Stimulated activated CD4-positive, alpha-beta T cell treated with anti-CD3 and anti-CD28 coated beads, Interleukin-15, amount 100 ng/mL, for 48 hours (primary cell): ENCODE results near the gene ITGA2B.
A peak's percentile ranks its signal among the peaks of the same experiment; 100 is the strongest.
"Not testable (repeated sequence)": the region's sequence is repeated elsewhere in the genome, so short reads cannot be mapped to it uniquely, and the experiment has no call there.

Experiments
- DNase-seq, 2 donors: peaks; one replicate each; pipeline ENCODE4 v3.0.0-alpha.2; 2020; ENCODE audit warnings: low read depth in 2 of 2

ITGA2B gene

DNA sequence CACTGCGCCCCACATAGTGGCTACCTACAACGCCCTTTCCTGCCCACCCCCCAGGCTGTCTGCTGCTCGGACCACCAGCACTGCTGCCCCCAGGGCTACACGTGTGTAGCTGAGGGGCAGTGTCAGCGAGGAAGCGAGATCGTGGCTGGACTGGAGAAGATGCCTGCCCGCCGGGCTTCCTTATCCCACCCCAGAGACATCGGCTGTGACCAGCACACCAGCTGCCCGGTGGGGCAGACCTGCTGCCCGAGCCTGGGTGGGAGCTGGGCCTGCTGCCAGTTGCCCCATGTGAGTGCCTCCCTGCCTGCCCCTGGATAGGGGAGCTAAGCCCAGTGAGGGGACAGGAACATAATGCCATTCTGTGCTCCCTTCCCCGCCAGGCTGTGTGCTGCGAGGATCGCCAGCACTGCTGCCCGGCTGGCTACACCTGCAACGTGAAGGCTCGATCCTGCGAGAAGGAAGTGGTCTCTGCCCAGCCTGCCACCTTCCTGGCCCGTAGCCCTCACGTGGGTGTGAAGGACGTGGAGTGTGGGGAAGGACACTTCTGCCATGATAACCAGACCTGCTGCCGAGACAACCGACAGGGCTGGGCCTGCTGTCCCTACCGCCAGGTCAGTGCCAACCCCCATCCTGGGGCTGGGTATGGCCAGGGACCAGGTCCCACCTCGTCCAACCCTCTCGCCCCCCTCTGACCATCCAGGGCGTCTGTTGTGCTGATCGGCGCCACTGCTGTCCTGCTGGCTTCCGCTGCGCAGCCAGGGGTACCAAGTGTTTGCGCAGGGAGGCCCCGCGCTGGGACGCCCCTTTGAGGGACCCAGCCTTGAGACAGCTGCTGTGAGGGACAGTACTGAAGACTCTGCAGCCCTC is 37.3 kb downstream of the ITGA2B start:
- DNase-seq, result no peak

DNA sequence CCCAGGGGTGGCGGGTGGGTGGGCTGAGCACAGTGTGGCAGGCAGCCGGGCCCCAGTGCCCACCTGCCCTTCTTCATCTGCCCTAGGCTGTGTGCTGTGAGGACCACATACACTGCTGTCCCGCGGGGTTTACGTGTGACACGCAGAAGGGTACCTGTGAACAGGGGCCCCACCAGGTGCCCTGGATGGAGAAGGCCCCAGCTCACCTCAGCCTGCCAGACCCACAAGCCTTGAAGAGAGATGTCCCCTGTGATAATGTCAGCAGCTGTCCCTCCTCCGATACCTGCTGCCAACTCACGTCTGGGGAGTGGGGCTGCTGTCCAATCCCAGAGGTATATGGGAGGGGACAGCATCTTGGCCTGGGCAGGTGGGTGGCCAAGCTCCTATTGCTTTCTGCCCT is 38.0 kb downstream of the ITGA2B start:
- DNase-seq, result no peak

DNA sequence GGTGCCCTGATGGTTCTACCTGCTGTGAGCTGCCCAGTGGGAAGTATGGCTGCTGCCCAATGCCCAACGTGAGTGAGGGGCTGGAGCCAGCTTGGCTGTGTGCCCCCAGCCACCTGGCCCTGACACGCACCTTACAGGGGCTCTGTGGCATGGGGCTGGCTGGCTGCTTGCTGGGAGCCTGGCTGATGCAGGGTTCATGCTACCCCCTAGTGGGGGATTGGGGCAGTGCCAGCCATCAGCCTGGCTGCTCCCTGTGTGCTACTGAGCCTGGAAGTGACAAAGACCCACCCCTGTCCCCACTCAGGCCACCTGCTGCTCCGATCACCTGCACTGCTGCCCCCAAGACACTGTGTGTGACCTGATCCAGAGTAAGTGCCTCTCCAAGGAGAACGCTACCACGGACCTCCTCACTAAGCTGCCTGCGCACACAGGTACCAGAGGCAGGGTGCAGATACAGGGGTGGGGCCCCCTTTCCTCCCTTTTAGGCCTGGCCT is 38.7 kb downstream of the ITGA2B start:
- peak; percentile 47 to 64 for DNase-seq

GRCh38 chr17:44349553-44350070 is 39.8 kb downstream of the ITGA2B start:
- DNase-seq, result no peak

DNA sequence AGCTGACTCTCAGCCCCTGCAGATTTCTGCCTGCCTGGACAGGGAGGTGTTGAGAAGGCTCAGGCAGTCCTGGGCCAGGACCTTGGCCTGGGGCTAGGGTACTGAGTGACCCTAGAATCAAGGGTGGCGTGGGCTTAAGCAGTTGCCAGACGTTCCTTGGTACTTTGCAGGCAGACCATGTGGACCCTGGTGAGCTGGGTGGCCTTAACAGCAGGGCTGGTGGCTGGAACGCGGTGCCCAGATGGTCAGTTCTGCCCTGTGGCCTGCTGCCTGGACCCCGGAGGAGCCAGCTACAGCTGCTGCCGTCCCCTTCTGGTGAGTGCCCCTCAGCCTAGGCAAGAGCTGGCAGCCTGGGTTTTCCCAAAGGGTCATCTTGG is 40.5 kb downstream of the ITGA2B start:
- DNase-seq, result no peak

GRCh38 chr17:44348234-44348987 is 41.0 kb downstream of the ITGA2B start:
- no peak for DNase-seq

GRCh38 chr17:44347206-44348055 is 42.0 kb downstream of the ITGA2B start:
- not testable (repeated sequence) for DNase-seq

DNA sequence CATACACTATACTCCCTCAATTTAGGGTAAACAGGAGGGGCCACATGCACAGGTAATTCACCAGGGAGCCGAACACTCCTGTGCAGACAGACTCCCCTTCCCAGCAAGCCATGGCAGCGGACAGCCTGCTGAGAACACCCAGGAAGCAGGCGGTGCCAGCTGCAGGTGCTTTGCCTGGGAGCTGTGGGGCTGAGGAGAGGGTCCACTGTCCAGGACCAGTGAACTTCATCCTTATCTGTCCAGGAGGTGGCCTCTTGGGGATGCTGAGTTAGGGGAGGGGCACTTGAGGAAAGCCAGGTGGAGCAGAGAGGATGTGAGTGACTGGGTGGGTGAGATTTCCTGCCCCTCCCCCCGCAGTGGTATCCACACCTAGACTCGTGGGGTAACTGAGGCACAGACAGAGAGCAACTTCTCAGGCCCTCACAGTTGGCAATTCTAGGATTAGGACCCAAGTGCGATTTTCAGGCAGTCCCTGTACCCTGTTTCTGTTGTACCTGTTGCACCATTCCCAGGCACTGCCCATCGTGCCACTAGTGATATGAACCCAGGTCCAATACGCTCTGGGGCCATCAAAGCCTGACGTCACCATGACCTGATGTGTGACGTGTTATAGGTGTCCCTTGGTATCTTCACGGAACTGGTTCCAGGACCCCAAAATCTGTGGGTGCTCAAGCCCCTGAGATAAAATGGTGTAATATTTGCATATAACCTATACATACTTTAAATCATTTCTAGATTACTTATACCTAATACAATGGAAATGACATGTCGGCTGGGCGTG is 43.2 kb downstream of the ITGA2B start:
- DNase-seq, result no peak

DNA sequence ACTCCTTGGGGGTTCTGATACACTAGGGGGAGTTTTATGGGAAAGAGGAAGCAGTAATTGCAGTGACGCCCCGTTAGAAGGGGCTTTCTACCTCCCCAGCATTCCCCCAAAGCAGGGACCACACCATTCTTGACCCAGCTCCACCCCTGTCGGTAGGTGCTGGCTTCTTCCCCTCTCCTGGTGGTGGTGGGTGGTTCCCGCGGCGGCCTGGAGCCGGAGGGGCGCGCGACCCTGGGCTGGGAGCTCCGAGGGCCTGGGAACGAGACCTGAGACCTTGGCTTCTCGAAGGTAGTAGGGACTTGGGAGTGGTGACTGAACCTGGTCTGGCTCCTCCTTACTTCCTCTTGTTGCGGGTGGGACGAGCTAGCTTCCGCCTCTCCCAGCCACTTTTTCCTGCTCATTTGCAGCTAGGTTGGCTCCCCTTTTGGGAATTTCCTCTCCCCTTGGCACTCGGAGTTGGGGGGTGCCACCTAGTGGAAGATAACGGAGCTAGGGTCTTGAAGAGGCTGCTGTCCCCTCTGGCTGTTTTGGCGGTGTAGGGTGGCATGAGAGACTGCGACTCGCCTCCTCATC is 43.9 kb downstream of the ITGA2B start:
- peak in 1 of 2 donors; percentile 33 for DNase-seq

GRCh38 chr17:44344939-44345453 is 44.5 kb downstream of the ITGA2B start, which contains the start of gene GRN:
TSS of gene GRN (plus strand) at chr17:44345302. CDS start at chr17:44349165, 3,863 bp downstream.
- DNase-seq, result peak; percentile 79

GRCh38 chr17:44343510-44344209 is 45.8 kb downstream of the ITGA2B start:
- DNase-seq, result no peak

GRCh38 chr17:44340553-44340952 is 48.9 kb downstream of the ITGA2B start:
- not testable (repeated sequence) for DNase-seq

DNA sequence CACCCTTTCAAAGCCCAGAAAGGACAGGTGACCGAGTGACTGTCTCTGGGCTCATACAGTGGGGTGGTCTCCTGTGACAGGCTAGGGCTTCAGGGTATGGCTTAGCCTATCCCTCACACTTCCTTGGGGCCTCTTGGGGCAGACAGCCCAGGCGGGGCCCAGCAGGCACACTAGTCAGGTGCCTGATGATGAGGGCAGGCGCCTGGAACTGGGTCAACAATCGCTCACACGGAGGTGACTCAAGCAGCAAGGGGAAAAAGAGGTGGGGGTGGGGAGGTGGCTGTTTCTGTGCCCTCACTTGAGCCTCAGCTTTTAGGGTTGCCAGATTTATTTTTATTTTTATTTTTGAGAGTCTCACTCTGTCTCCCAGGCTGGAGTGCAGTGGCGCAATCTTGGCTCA is 50.7 kb downstream of the ITGA2B start:
- no peak for DNase-seq

GRCh38 chr17:44335968-44336367 is 53.5 kb downstream of the ITGA2B start:
- DNase-seq, result no peak

DNA sequence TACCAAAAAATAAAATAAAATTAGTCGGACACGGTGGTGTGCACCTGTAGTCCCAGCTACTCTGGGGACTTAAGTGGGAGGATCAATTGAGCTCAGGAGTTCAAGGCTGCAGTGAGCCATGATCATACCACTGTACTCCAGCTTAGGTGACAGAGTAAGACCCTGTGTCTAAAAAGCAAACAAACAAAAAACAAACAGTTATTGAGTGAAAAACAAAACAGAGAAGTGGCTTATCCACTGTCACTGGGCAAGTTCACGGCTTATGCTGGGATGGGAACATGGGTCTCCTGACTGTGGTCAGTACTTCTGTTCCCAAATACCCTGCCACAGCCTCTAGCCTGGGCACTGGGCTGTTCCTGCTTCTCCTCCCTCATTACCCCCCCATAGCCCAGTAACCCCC is 53.9 kb downstream of the ITGA2B start:
- DNase-seq, result no peak

DNA sequence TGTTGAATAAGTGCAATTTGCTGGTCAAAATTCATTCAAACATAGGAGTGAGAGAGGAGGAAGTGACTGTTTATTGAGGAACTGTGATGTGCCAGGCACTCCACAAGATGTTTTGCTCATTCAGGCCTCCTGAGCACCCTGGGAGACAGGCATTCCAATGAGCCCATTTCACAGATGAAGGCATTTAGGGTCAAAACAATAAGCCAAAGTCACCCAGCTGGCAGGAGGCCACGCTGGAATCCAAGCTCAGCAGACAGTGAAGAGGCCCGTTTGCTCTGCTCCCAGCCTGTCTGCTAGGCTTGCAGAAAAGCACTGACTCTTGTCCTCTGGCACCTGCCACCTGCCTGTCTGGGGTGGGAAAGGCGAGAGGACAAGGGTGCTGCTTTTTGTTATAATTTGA is 54.7 kb downstream of the ITGA2B start:
- no peak for DNase-seq

DNA sequence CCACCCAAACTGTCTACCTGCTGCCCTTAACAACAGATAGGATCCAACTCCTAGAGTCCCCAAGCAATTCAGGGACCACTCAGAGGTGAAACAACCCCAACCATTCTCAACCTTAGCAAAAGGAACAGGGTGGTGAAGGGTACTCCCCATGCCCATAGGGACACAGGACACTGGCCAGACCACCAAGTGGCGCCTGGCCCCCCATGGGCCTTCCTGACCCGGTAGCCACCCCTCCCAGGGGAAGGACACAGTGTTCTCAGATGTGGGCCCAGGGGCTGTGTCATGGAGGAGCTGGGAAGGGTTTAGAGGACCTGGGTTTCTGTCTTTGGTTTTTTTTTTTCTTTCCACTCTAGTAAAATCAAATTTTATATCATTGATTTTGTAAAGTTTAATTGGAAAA is 55.1 kb downstream of the ITGA2B start:
- no peak for DNase-seq

- DNase-seq, result no peak
These were observed 56.1 kb downstream of the ITGA2B start for GRCh38 chr17:44333371-44333770.

DNA sequence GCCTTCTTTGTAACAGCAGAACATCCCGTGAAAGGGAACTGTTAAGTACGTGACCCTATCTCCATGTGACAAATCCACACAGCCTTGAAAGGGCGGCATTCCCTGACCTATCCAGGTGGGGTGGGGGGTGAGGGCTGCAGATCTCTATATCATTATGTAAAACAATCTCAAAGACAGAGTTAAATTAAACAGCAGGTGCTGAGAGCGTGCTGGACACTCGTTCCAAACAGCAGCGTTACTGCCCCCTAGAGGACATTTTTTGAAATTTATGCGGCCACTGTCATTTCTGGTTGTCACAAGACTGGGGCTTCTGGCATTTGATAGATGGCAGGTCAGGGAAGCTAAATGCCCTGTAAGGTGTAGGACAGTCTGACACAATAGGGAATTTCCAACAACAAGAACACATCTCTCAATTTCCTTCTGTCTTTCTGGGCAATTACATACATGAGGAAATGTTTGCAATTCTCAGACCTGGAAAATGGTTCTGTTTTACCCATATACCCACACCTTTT is 58.1 kb downstream of the ITGA2B start:
- DNase-seq, result peak in 1 of 2 donors; percentile 66
